ENCODE results near the gene SYNPO.

GRCh38 chr5:150598821-150599273 lies 41.6 kb upstream of the SYNPO start:
- no peak for TF ChIP-seq CTCF (optimal IDR thresholded peaks at IDR 0.05 in 1 of 3, IDR thresholded peaks at IDR 0.05 in 1 of 3, conservative IDR thresholded peaks at IDR 0.05 in 1 of 3; ENCODE audit: extremely low read depth in 1 of 3, insufficient read depth in 2 of 3, low read length in 3 of 3)
- TF ChIP-seq EZH2 (IDR thresholded peaks at IDR 0.05; ENCODE audit: low read length) = no peak
